Neural cell (in vitro differentiated cells): ENCODE data around the gene TCF23. TPM values are rescaled to one million over a fixed set of nuclear protein-coding genes. Genes with fewer than 3 reads are reported as not detected.

ENCODE experiments used
- H2AFZ ChIP-seq: fragments of 200-600, 300-800 bp; sonication (generic), shearing (Covaris generic); 2 replicates; pipeline ENCODE4 v1.6.0; 2014; ENCODE audit warnings: low read depth, mild to moderate bottlenecking, antibody characterized with exemption, low read length, moderate library complexity
- H3F3A ChIP-seq: fragments of 200-600 bp; shearing (Covaris generic); 2 replicates; pipeline ENCODE4 v1.6.1; 2016; ENCODE audit warnings: mild to moderate bottlenecking, moderate library complexity, mixed read lengths, antibody characterized with exemption, low read length; ENCODE audit not compliant: insufficient read depth, poor library complexity, severe bottlenecking
- H3K27ac ChIP-seq: fragments of 200-600, 300-800 bp; sonication (generic), shearing (Covaris generic); 2 replicates; pipeline ENCODE4 v1.5.1; 2014; ENCODE audit warnings: mild to moderate bottlenecking, low read length, moderate library complexity
- H3K27me3 ChIP-seq: fragments of 300-800, 200-600 bp; sonication (generic), shearing (Covaris generic); 2 replicates; pipeline ENCODE4 v1.6.0; 2014; ENCODE audit warnings: mild to moderate bottlenecking, low read depth, low read length, moderate library complexity; ENCODE audit not compliant: insufficient read depth
- H3K36me3 ChIP-seq: fragments of 300-800, 200-600 bp; sonication (generic), shearing (Covaris generic); 2 replicates; pipeline ENCODE4 v1.5.1; 2014; ENCODE audit warnings: mild to moderate bottlenecking, antibody characterized with exemption, low read length, moderate library complexity; ENCODE audit not compliant: insufficient read depth
- H3K4me2 ChIP-seq: fragments of 300-800, 200-600 bp; sonication (generic), shearing (Covaris generic); 2 replicates; pipeline ENCODE4 v1.6.0; 2014; ENCODE audit warnings: mild to moderate bottlenecking, low read length
- H3K4me3 ChIP-seq: fragments of 300-800, 200-600 bp; sonication (generic), shearing (Covaris generic); 2 replicates; pipeline ENCODE4 v1.5.1; 2014; ENCODE audit warnings: mild to moderate bottlenecking, low read length, moderate library complexity
- H3K79me2 ChIP-seq: fragments of 200-600 bp; shearing (Covaris generic); replicated peaks from 2 replicates; pipeline ENCODE4 v1.6.0; 2014; ENCODE audit warnings: mild to moderate bottlenecking, low read length, moderate library complexity; ENCODE audit not compliant: insufficient read depth
- H3K9ac ChIP-seq: fragments of 300-800, 200-600 bp; sonication (generic), shearing (Covaris generic); 2 replicates; pipeline ENCODE4 v1.6.1; 2016; ENCODE audit warnings: mild to moderate bottlenecking, low read length, mixed read lengths
- H3K9me2 ChIP-seq: fragments of 200-600 bp; shearing (Covaris generic); 2 replicates; pipeline ENCODE4 v1.6.1; 2016; ENCODE audit warnings: mild to moderate bottlenecking, low read length, mixed read lengths; ENCODE audit not compliant: insufficient read depth
- H3K9me3 ChIP-seq: fragments of 200-600, 300-800 bp; sonication (generic), shearing (Covaris generic); 2 replicates; pipeline ENCODE4 v1.6.1; 2016; ENCODE audit warnings: mild to moderate bottlenecking, mixed run types, low read length, moderate library complexity, mixed read lengths
- H4K20me1 ChIP-seq: fragments of 200-600 bp; shearing (Covaris generic); 2 replicates; pipeline ENCODE4 v1.6.1; 2016; ENCODE audit warnings: mild to moderate bottlenecking, mixed run types; ENCODE audit not compliant: insufficient read depth
- CTCF ChIP-seq: fragments of 450-650 bp; IDR thresholded peaks from 2 replicates; pipeline ENCODE4 v1.5.1; 2014; ENCODE audit warnings: antibody characterized with exemption, mild to moderate bottlenecking, moderate library complexity; ENCODE audit not compliant: poor library complexity, severe bottlenecking
- EP300 ChIP-seq: fragments of 450-650 bp; conservative IDR thresholded peaks from 2 replicates; pipeline ENCODE4 v1.6.1; 2014; ENCODE audit warnings: antibody characterized with exemption, mild to moderate bottlenecking, moderate library complexity; ENCODE audit not compliant: poor library complexity, severe bottlenecking
- EZH2 ChIP-seq: fragments of 200-600, 300-800 bp; shearing (Covaris generic), sonication (generic); IDR thresholded peaks from 2 replicates; pipeline ENCODE4 v1.6.1; 2014; ENCODE audit warnings: antibody characterized with exemption, low read length, borderline replicate concordance, mild to moderate bottlenecking; ENCODE audit not compliant: insufficient read depth, poor library complexity, severe bottlenecking
- MXI1 ChIP-seq: fragments of 450-650 bp; conservative IDR thresholded peaks from 2 replicates; pipeline ENCODE4 v1.6.1; 2014; ENCODE audit warnings: antibody characterized with exemption, mild to moderate bottlenecking; ENCODE audit not compliant: poor library complexity, severe bottlenecking
- POLR2AphosphoS5 ChIP-seq: IDR thresholded peaks from 2 replicates; pipeline ENCODE4 v1.6.1; 2012
- RAD21 ChIP-seq: fragments of 450-650 bp; conservative IDR thresholded peaks from 2 replicates; pipeline ENCODE4 v1.6.1; 2014; ENCODE audit warnings: antibody characterized with exemption, mild to moderate bottlenecking, moderate library complexity
- REST ChIP-seq: IDR thresholded peaks from 2 replicates; pipeline ENCODE4 v1.6.1; 2012; ENCODE audit warnings: borderline replicate concordance
- SMC3 ChIP-seq: fragments of 450-650 bp; conservative IDR thresholded peaks from 2 replicates; pipeline ENCODE4 v1.6.1; 2014; ENCODE audit warnings: antibody characterized with exemption, mild to moderate bottlenecking, moderate library complexity; ENCODE audit not compliant: poor library complexity
- TAF1 ChIP-seq: IDR thresholded peaks from 2 replicates; pipeline ENCODE4 v1.6.1; 2012; ENCODE audit warnings: low read depth
- polyA plus RNA-seq: library from polyadenylated mRNA; depleted of rRNA; stranded (reverse); fragments of >200 nt; gene quantifications from 2 replicates; pipeline ENCODE4 v1.2.3, GENCODE V29; 2014

Gene TCF23
- polyA plus RNA-seq, 1 donor from 2014 or later = not detected

GRCh38 chr2:27198627-27199026, 49.8 kb downstream of the TCF23 start:
- no peak for TF ChIP-seq EZH2
- TF ChIP-seq EP300 = no peak
- TF ChIP-seq TAF1 = no peak
- no peak for TF ChIP-seq SMC3
- TF ChIP-seq MXI1 = no peak
- TF ChIP-seq POLR2AphosphoS5 = no peak
- TF ChIP-seq REST = no peak
- TF ChIP-seq CTCF = no peak
- TF ChIP-seq RAD21 = no peak
- Histone ChIP-seq H3K27me3 (no peaks in the 10 kb centered on the region), H3K27ac (no peak overlapping the region), H3K4me3 (no peak overlapping the region), H3K4me2 (no peak overlapping the region), H3K9me3 (no peaks in the 10 kb centered on the region), H3F3A (no peaks in the 10 kb centered on the region), H2AFZ (no peak overlapping the region), H3K9me2 (no peaks in the 10 kb centered on the region), H3K9ac (no peak overlapping the region), H3K36me3 (no peaks in the 10 kb centered on the region), H4K20me1 (no peaks in the 10 kb centered on the region), H3K79me2 (no peaks in the 10 kb centered on the region)

GRCh38 chr2:27199241-27199640, 50.4 kb downstream of the TCF23 start:
- Histone ChIP-seq H3F3A (no peaks in the 10 kb centered on the region), H2AFZ (no peak overlapping the region), H3K79me2 (no peaks in the 10 kb centered on the region), H3K36me3 (no peaks in the 10 kb centered on the region), H3K9me2 (no peaks in the 10 kb centered on the region), H3K9me3 (no peaks in the 10 kb centered on the region), H3K9ac (no peak overlapping the region), H3K27me3 (no peaks in the 10 kb centered on the region), H3K4me3 (no peak overlapping the region), H3K27ac (no peak overlapping the region), H3K4me2 (no peak overlapping the region), H4K20me1 (no peaks in the 10 kb centered on the region)
- no peak for TF ChIP-seq MXI1
- TF ChIP-seq EP300 = no peak
- TF ChIP-seq SMC3 = no peak
- TF ChIP-seq RAD21 = no peak
- TF ChIP-seq TAF1 = no peak
- no peak for TF ChIP-seq EZH2
- TF ChIP-seq REST = no peak
- TF ChIP-seq CTCF = no peak
- no peak for TF ChIP-seq POLR2AphosphoS5
